Activated T-helper 2 cell treated with anti-CD3 and anti-CD28 coated beads, Interferon-gamma antibody, Interleukin-2, Interleukin-4, amounts not matched to agents 10 μg/mL and 5 μg/mL and 100 μg/mL, durations not matched to agents 14 hours and 24 hours and 36 hours (primary cell): Measurements from ENCODE around the gene DSG4. TPM values are rescaled to one million over a fixed set of nuclear protein-coding genes. Genes with fewer than 3 reads are reported as not detected.

Source experiments
- DNase-seq: peaks from one replicate; pipeline ENCODE4 v3.0.0; 2021; ENCODE audit warnings: low spot score
- H3K27ac Mint-ChIP-seq: one replicate; pipeline ENCODE4 v1.8.0; 2021; ENCODE audit warnings: mixed read lengths
- H3K27me3 Mint-ChIP-seq: one replicate; pipeline ENCODE4 v1.8.0; 2021; ENCODE audit warnings: low read depth, mixed read lengths
- H3K36me3 Mint-ChIP-seq: one replicate; pipeline ENCODE4 v1.8.0; 2021; ENCODE audit warnings: low read depth, mixed read lengths
- H3K4me1 Mint-ChIP-seq: one replicate; pipeline ENCODE4 v1.8.0; 2021; ENCODE audit warnings: low read depth, mixed read lengths
- H3K4me3 Mint-ChIP-seq: one replicate; pipeline ENCODE4 v1.8.0; 2021; ENCODE audit warnings: low read depth, mild to moderate bottlenecking, moderate library complexity, mixed read lengths
- H3K9me3 Mint-ChIP-seq: one replicate; pipeline ENCODE4 v1.8.0; 2021; ENCODE audit warnings: mixed read lengths
- intact Hi-C: fragments of 100-400 bp; cut with micrococcal nuclease; formaldehyde crosslinking; loops from one replicate; pipeline ENCODE4 v1.15.1; 2023
- total RNA-seq: library from RNA; stranded (reverse); gene quantifications from 2 replicates; pipeline ENCODE4 v1.2.3, GENCODE V29; 2022

Gene DSG4
- total RNA-seq, 1 donor from 2014 or later: not detected

DNA sequence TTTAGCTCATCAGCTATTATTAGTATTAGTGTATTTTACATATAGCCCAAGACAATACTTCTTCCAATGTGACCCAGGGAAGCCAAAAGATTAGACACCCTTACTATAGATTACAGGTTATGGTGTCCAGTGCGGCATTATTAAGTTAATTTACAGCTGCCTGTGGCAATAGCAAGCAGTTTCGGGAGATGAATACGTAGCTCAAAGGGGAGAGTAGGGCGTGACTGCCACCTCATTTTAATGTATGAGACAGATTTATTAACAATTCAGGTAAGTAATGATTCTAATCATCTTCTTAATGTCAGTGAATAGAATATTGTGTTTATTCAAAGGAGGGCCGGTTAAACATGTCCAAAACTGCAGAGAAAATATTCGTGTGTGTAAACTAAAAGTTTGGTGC is 64.2 kb downstream of the DSG4 start:
- no peak overlapping the region for H3K4me3 Mint-ChIP-seq

GRCh38 chr18:31441493-31441892 is 64.9 kb downstream of the DSG4 start:
- no peak overlapping the region for H3K4me3 Mint-ChIP-seq
- H3K27me3 Mint-ChIP-seq: no peaks in the 10 kb centered on the region
- DNase-seq: no peak
- no peak overlapping the region for H3K27ac Mint-ChIP-seq
- no peaks in the 10 kb centered on the region for H3K36me3 Mint-ChIP-seq
- H3K9me3 Mint-ChIP-seq: no peaks in the 10 kb centered on the region
- intact Hi-C loops: no loop called here
- no peaks in the 10 kb centered on the region for H3K4me1 Mint-ChIP-seq

More for the DNA sequence above, 64.2 kb downstream of the DSG4 start:
- intact Hi-C loops: no loop called here
- Mint-ChIP-seq H3K9me3 (no peaks in the 10 kb centered on the region), H3K4me1 (no peaks in the 10 kb centered on the region), H3K27ac (no peak overlapping the region), H3K36me3 (no peaks in the 10 kb centered on the region), H3K27me3 (no peaks in the 10 kb centered on the region)
- DNase-seq: no peak

- H3K36me3 Mint-ChIP-seq: no peaks in the 10 kb centered on the region
- H3K4me1 Mint-ChIP-seq: no peaks in the 10 kb centered on the region
- no peak for DNase-seq
- no peak overlapping the region for H3K4me3 Mint-ChIP-seq
- no peaks in the 10 kb centered on the region for H3K9me3 Mint-ChIP-seq
- intact Hi-C loops: no loop called here
- H3K27me3 Mint-ChIP-seq: no peaks in the 10 kb centered on the region
- no peak overlapping the region for H3K27ac Mint-ChIP-seq
These were observed 67.6 kb downstream of the DSG4 start for GRCh38 chr18:31444142-31444541.

- H3K36me3 Mint-ChIP-seq: no peaks in the 10 kb centered on the region
- no peaks in the 10 kb centered on the region for H3K9me3 Mint-ChIP-seq
- no peak for DNase-seq
- intact Hi-C loops: no loop called here
- no peaks in the 10 kb centered on the region for H3K27me3 Mint-ChIP-seq
- no peak overlapping the region for H3K27ac Mint-ChIP-seq
- no peaks in the 10 kb centered on the region for H3K4me1 Mint-ChIP-seq
- H3K4me3 Mint-ChIP-seq: no peak overlapping the region
These were observed 69.3 kb downstream of the DSG4 start for GRCh38 chr18:31445908-31446307.

- no peaks in the 10 kb centered on the region for H3K4me1 Mint-ChIP-seq
- no peak overlapping the region for H3K27ac Mint-ChIP-seq
- no peaks in the 10 kb centered on the region for H3K9me3 Mint-ChIP-seq
- no peaks in the 10 kb centered on the region for H3K36me3 Mint-ChIP-seq
- DNase-seq: no peak
- H3K4me3 Mint-ChIP-seq: no peak overlapping the region
- H3K27me3 Mint-ChIP-seq: no peaks in the 10 kb centered on the region
- intact Hi-C loops: no loop called here
These were observed 70.3 kb downstream of the DSG4 start for GRCh38 chr18:31446854-31447253.

DNA sequence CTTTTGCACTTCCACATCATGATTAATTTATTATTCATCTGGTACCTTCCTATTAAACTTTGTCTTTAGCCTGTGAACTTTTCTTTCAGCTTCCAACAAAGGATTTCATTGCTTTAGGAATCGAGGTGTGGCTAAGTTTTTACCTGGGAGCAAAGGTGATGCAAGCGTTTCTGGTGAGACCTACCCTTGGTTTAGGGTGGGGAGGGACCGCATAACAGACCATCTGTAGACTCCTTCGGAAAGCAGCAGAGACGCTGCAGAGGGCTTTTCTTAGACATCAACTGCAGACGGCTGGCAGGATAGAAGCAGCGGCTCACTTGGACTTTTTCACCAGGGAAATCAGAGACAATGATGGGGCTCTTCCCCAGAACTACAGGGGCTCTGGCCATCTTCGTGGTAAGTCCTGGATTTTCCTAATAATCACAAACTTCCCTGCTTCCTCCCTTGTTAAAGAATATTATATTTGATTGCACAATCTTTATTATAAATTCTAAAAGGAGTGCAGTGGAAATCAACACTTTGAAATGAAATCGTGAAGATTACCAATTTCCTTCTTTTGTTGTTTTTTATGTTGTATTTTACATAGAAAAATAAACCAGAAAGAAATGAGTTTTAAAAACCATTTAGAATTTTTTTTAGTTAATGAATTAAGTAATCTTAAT is 71.1 kb downstream of the DSG4 start, which contains the start of gene DSG3:
DSG3 (plus strand) TSS at position 212 of the 662 bp plus-strand sequence; CDS start at position 349, 137 bp downstream.
- H3K4me3 Mint-ChIP-seq: no peak within 1 kb of the TSS
- no peak for DNase-seq
- intact Hi-C loops: no loop called here
- no peaks in the 10 kb centered on the region for H3K9me3 Mint-ChIP-seq
- H3K36me3 Mint-ChIP-seq: no peaks in the 10 kb centered on the region
- no peak within 1 kb of the TSS for H3K27ac Mint-ChIP-seq
- no peaks in the 10 kb centered on the region for H3K27me3 Mint-ChIP-seq
- no peaks in the 10 kb centered on the region for H3K4me1 Mint-ChIP-seq

DNA sequence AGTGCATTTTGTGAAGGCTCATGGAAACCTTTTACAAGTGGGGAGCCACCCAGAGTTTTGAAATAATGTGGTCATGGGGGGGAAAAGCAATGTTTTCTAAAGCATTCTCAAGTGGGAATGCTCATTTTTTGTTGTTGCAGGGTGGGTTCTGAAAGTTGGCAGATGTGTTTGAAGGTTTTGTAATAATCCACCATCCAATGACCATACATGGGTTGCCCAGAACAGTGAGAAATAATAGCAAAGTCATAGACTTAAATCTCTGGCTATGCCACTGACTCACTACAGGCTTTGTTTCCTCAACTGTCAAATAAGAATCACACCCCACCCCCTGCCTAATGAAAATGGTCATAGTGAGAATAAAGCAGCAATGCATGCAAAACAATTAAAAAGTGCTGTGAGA is 73.8 kb downstream of the DSG4 start:
- intact Hi-C loops: no loop called here
- no peak overlapping the region for H3K4me3 Mint-ChIP-seq

GRCh38 chr18:31451625-31452024 is 75.0 kb downstream of the DSG4 start:
- Mint-ChIP-seq H3K36me3 (no peaks in the 10 kb centered on the region), H3K27ac (no peak overlapping the region), H3K27me3 (no peaks in the 10 kb centered on the region), H3K4me3 (no peak overlapping the region), H3K9me3 (no peaks in the 10 kb centered on the region), H3K4me1 (no peaks in the 10 kb centered on the region)
- intact Hi-C loops: no loop called here
- no peak for DNase-seq

More for the DNA sequence above, 73.8 kb downstream of the DSG4 start:
- H3K27ac Mint-ChIP-seq: no peak overlapping the region
- no peaks in the 10 kb centered on the region for H3K27me3 Mint-ChIP-seq
- no peaks in the 10 kb centered on the region for H3K4me1 Mint-ChIP-seq
- DNase-seq: no peak
- no peaks in the 10 kb centered on the region for H3K9me3 Mint-ChIP-seq
- H3K36me3 Mint-ChIP-seq: no peaks in the 10 kb centered on the region

DNA sequence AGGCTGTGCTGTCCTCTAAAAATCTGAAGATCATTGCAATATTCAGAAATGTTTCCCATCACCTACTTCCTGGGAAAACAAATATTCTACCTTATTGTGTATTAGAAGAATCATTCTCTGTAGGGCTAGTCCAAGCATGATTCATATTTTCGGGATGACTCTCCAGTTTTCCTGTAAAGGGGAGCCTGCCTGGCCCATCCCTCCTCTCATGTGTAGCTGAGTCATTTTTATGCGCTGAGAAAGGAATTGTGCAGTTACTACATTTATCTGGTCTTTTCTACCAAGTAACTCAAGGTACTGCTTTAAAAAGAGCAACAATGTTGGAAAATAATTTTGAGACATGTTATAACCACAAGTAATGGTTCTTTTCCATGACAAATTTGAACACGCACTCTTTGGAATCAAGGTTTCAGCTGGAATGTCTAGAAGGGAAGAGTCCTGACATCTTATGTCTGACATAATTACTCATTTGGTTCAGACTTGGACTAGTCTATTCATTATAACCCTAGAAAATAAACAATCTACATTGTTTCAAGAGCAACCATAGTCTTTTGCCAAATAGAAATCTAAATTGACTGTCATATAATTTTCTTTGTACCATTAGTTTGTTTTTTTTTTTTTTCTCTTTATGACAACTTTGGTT is 77.6 kb downstream of the DSG4 start:
- Mint-ChIP-seq H3K4me1 (no peaks in the 10 kb centered on the region), H3K9me3 (no peaks in the 10 kb centered on the region), H3K27ac (no peak overlapping the region), H3K27me3 (no peaks in the 10 kb centered on the region), H3K4me3 (no peak overlapping the region), H3K36me3 (no peaks in the 10 kb centered on the region)
- intact Hi-C loops: no loop called here
- no peak for DNase-seq

Other genes starting within 250 kb of the DSG4 start
- gene DSC1, start 213.9 kb upstream of the DSG4 start, total RNA-seq: not detected in 2 replicates
- not detected in 2 replicates for gene DSG1, start 58.6 kb upstream of the DSG4 start, total RNA-seq
- gene DSG3, start 71.0 kb downstream of the DSG4 start, total RNA-seq: not detected in 2 replicates
- gene DSG2, start 121.4 kb downstream of the DSG4 start, total RNA-seq: 1.4 and 1.7 TPM in 2 replicates
- not detected in 2 replicates for gene TTR, start 215.1 kb downstream of the DSG4 start, total RNA-seq